Loucy (cell line): Measurements from ENCODE around the gene DEGS1.

ENCODE experiments used
- H2AFZ ChIP-seq: fragments of 200-600 bp; sonication (generic); 2 replicates; pipeline ENCODE4 v1.6.0; 2016; ENCODE audit warnings: antibody characterized with exemption, mild to moderate bottlenecking, low read length, moderate library complexity
- H3F3A ChIP-seq: fragments of 200-600 bp; 2 replicates; pipeline ENCODE4 v1.6.0; 2016; ENCODE audit warnings: antibody characterized with exemption, low read depth, mild to moderate bottlenecking
- H3K27me3 ChIP-seq: fragments of 200-600 bp; sonication (generic); 2 replicates; pipeline ENCODE4 v1.6.1; 2014; ENCODE audit warnings: low read length, mild to moderate bottlenecking; ENCODE audit not compliant: insufficient read depth, poor library complexity, severe bottlenecking
- H3K36me3 ChIP-seq: fragments of 200-600 bp; sonication (generic); 2 replicates; pipeline ENCODE4 v1.6.1; 2016; ENCODE audit warnings: low read length; ENCODE audit not compliant: insufficient read depth
- H3K4me1 ChIP-seq: fragments of 200-600 bp; sonication (generic); 2 replicates; pipeline ENCODE4 v1.5.1; 2014; ENCODE audit warnings: low read length, mild to moderate bottlenecking; ENCODE audit not compliant: insufficient read depth, poor library complexity, severe bottlenecking
- H3K4me2 ChIP-seq: fragments of 200-600 bp; sonication (generic); 2 replicates; pipeline ENCODE4 v1.6.0; 2014; ENCODE audit warnings: antibody characterized with exemption, low read length, low read depth, mild to moderate bottlenecking; ENCODE audit not compliant: poor library complexity, severe bottlenecking
- H3K4me3 ChIP-seq: fragments of 200-600 bp; sonication (generic); 2 replicates; pipeline ENCODE4 v1.5.1; 2014; ENCODE audit warnings: low read length, mild to moderate bottlenecking, mixed read lengths; ENCODE audit not compliant: poor library complexity, severe bottlenecking
- H3K79me2 ChIP-seq: fragments of 200-600 bp; sonication (generic); 2 replicates; pipeline ENCODE4 v1.6.1; 2014; ENCODE audit warnings: low read length; ENCODE audit not compliant: insufficient read depth
- H3K9ac ChIP-seq: fragments of 200-600 bp; sonication (generic); 2 replicates; pipeline ENCODE4 v1.6.0; 2014; ENCODE audit warnings: mild to moderate bottlenecking, low read depth, low read length, moderate library complexity; ENCODE audit not compliant: poor library complexity, severe bottlenecking
- H3K9me2 ChIP-seq: fragments of 200-600 bp; sonication (generic); replicated peaks from 2 replicates; pipeline ENCODE4 v1.6.1; 2016; ENCODE audit warnings: low read depth, low read length, mixed read lengths
- H3K9me3 ChIP-seq: fragments of 200-600 bp; sonication (generic); 2 replicates; pipeline ENCODE4 v1.6.1; 2014; ENCODE audit warnings: mild to moderate bottlenecking, antibody characterized with exemption, low read length, low read depth; ENCODE audit not compliant: insufficient read depth
- H4K20me1 ChIP-seq: fragments of 200-600 bp; sonication (generic); 2 replicates; pipeline ENCODE4 v1.6.0; 2014; ENCODE audit warnings: antibody characterized with exemption, low read length, mild to moderate bottlenecking; ENCODE audit not compliant: insufficient read depth, poor library complexity, severe bottlenecking
- CTCF ChIP-seq: fragments of 200-600 bp; sonication (generic); conservative IDR thresholded peaks from 2 replicates; pipeline ENCODE4 v1.5.1; 2014; ENCODE audit warnings: mild to moderate bottlenecking, antibody characterized with exemption, low read length
- EZH2phosphoT487 ChIP-seq: fragments of 200-600 bp; IDR thresholded peaks from 2 replicates; pipeline ENCODE4 v1.6.1; 2018; ENCODE audit warnings: antibody characterized with exemption, mild to moderate bottlenecking, moderate library complexity, borderline replicate concordance

DEGS1 gene

DNA sequence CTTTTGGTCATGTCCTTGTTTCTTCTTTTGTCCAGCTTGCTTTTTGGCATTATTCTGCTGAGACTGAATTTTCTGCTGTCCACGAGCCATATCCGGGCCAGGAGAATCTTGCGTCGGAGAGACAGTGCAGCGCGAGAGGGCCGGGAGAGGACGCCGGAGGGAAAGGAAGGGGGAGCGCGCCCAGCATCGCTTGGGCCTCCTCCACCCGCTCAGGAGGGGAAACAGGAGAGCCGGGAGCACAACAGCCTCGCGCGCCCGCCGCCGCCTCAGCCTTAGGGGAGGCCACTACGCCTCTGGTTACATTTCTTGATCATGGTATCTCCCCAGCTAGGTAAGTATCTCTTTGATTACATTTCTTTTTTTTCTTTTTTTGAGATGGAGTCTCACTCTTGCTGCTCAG, 7.4 kb upstream of the DEGS1 start:
- Histone ChIP-seq H3K9me3 (no peaks in the 10 kb centered on the region), H3K4me3 (no peak overlapping the region), H2AFZ (no peak overlapping the region), H3K36me3 (no peaks in the 10 kb centered on the region), H3K79me2 (no peaks in the 10 kb centered on the region), H3K4me2 (no peak overlapping the region), H4K20me1 (no peaks in the 10 kb centered on the region), H3K9ac (no peak overlapping the region), H3K9me2 (no peaks in the 10 kb centered on the region), H3K4me1 (peaks cover under 1% of the 10 kb centered on the region), H3F3A (no peaks in the 10 kb centered on the region), H3K27me3 (no peaks in the 10 kb centered on the region)
- TF ChIP-seq CTCF, result no peak
- TF ChIP-seq EZH2phosphoT487, result no peak

DNA sequence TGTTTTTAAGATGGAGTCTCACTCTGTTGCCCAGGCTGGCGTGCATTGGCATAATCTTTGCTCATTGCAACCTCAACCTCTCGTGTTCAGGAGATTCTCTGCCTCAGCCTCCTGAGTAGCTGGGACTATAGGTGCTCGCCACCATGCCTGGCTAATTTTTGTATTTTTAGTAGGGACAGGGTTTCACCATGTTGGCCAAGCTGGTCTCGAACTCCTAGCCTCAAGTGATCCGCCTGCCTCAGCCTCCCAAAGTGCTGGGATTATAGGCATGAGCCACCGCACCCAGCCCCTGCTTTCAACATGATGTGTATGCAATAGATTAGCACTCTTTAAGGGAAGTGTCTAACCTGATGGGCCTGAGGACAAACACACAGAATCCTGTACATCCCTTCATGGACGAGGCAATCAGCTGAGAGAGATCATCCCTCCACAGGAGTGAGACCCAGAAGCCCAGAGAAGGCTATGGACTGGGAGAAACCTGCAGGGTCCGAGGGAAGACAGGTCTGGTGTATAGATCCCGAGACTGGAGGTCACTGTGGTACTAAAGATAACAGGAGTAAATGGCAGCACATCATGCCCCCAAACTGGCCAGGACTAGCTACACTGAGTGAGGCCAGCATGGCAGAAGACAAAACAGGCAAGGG, 5.6 kb upstream of the DEGS1 start:
- no peaks in the 10 kb centered on the region for H3K27me3 ChIP-seq
- H3K4me2 ChIP-seq, result no peak overlapping the region
- H3F3A ChIP-seq, result no peaks in the 10 kb centered on the region
- no peak overlapping the region for H3K4me3 ChIP-seq
- no peaks in the 10 kb centered on the region for H3K79me2 ChIP-seq
- peaks cover 8% of the 10 kb centered on the region for H3K4me1 ChIP-seq
- no peaks in the 10 kb centered on the region for H3K9me2 ChIP-seq
- H3K9me3 ChIP-seq, result no peaks in the 10 kb centered on the region
- TF ChIP-seq CTCF, result no peak
- no peak for TF ChIP-seq EZH2phosphoT487
- no peaks in the 10 kb centered on the region for H4K20me1 ChIP-seq
- H2AFZ ChIP-seq, result no peak overlapping the region
- no peak overlapping the region for H3K9ac ChIP-seq
- H3K36me3 ChIP-seq, result no peaks in the 10 kb centered on the region

DNA sequence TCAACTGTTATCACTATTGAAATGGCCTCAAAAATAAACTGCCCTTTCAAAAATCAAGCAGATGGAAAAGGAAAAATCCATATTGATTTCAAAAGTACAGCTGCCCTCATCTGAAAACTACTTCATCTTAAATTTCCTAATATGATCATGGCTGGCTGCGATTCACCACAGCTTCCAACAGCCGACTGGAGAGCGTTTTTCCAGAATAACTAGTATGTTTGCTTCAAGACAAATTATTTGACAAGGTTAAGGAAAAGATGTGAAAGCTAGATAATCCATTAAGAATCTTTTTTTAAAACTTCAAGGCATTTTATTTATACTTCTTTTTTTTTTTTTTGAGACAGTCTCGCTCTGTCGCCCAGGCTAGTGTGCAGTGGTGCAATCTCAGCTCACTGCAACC, 4.1 kb upstream of the DEGS1 start:
- Histone ChIP-seq H3K4me1 (peaks cover 9% of the 10 kb centered on the region), H3K36me3 (no peaks in the 10 kb centered on the region), H4K20me1 (peaks cover 3% of the 10 kb centered on the region), H2AFZ (no peak overlapping the region), H3K9ac (no peak overlapping the region), H3F3A (no peaks in the 10 kb centered on the region), H3K27me3 (no peaks in the 10 kb centered on the region), H3K9me2 (no peaks in the 10 kb centered on the region), H3K79me2 (peaks cover 7% of the 10 kb centered on the region), H3K4me2 (no peak overlapping the region), H3K9me3 (no peaks in the 10 kb centered on the region), H3K4me3 (no peak overlapping the region)
- TF ChIP-seq CTCF (no peak), EZH2phosphoT487 (no peak)
